Measurements from ENCODE around the gene KCNJ13.
A peak's percentile ranks its signal among the peaks of the same experiment; 100 is the strongest.
"Not testable (repeated sequence)": the region's sequence is repeated elsewhere in the genome, so short reads cannot be mapped to it uniquely, and the experiment has no call there.

The KCNJ13 gene

DNA sequence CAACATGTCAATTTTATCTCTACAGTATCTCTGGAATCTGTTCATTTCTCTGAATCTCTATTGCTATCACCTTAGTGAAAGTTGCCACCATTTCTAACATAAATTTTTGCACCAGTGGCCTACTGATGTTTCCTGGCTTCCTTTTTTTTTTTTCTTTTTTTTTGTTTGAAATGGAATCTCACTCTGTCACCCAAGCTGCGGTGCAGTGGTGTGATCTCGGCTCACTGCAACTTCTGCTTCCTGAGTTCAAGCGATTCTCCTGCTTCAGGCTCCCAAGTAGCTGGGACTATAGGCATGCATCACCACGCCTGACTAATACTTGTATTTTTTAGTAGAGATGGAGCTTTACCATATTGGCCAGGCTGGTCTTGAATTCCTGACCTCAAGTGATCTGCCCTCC lies 35.1 kb downstream of the KCNJ13 start:
- H3K9me3 Mint-ChIP-seq (ENCODE audit: low read depth), result no peaks in the 10 kb centered on the region
- no peak overlapping the region for H3K4me3 Mint-ChIP-seq
- H3K36me3 Mint-ChIP-seq, result peaks cover 13% of the 10 kb centered on the region
- H3K27ac Mint-ChIP-seq, result no peak overlapping the region
- no peaks in the 10 kb centered on the region for H3K4me1 Mint-ChIP-seq (ENCODE audit: low read depth)
- no peaks in the 10 kb centered on the region for H3K27me3 Mint-ChIP-seq

- Mint-ChIP-seq H3K27ac (no peak overlapping the region), H3K27me3 (no peaks in the 10 kb centered on the region), H3K36me3 (peaks cover 5% of the 10 kb centered on the region)
Observed at GRCh38 chr2:232731470-232731869, 44.9 kb downstream of the KCNJ13 start.

GRCh38 chr2:232728785-232729184 lies 47.6 kb downstream of the KCNJ13 start:
- H3K4me1 Mint-ChIP-seq (ENCODE audit: low read depth), result peaks cover 11% of the 10 kb centered on the region
- peaks cover 10% of the 10 kb centered on the region for H3K36me3 Mint-ChIP-seq
- no peak overlapping the region for H3K4me3 Mint-ChIP-seq
- H3K27ac Mint-ChIP-seq, result no peak overlapping the region
- no peaks in the 10 kb centered on the region for H3K27me3 Mint-ChIP-seq
- no peaks in the 10 kb centered on the region for H3K9me3 Mint-ChIP-seq (ENCODE audit: low read depth)

More at GRCh38 chr2:232731470-232731869, 44.9 kb downstream of the KCNJ13 start:
- H3K4me3 Mint-ChIP-seq, result no peak overlapping the region
- peaks cover 11% of the 10 kb centered on the region for H3K4me1 Mint-ChIP-seq (ENCODE audit: low read depth)
- no peaks in the 10 kb centered on the region for H3K9me3 Mint-ChIP-seq (ENCODE audit: low read depth)

DNA sequence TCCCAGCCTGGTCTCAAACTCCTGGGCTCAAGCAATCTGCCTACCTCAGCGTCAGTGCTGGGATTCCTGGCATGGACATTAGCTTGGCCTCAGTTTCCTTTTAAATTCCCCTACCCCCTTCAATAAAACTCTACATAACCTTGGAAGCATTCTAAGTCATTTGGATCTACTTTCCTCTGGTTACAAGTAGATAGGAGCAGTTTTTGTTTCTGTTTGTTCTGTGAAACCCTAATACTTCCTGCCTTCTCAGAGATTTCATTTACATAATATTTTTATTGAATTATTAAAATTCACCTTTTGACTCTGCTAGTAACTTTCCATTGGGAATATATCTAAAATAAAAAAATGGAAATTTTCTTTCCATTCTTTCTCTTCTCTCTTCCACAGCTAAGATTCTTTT lies 53.3 kb downstream of the KCNJ13 start:
- Mint-ChIP-seq H3K27me3 (no peaks in the 10 kb centered on the region), H3K27ac (peak overlapping the region; percentile 8), H3K9me3 (ENCODE audit: low read depth) (no peaks in the 10 kb centered on the region), H3K36me3 (peaks cover 25% of the 10 kb centered on the region), H3K4me1 (ENCODE audit: low read depth) (peaks cover 31% of the 10 kb centered on the region), H3K4me3 (no peak overlapping the region)

DNA sequence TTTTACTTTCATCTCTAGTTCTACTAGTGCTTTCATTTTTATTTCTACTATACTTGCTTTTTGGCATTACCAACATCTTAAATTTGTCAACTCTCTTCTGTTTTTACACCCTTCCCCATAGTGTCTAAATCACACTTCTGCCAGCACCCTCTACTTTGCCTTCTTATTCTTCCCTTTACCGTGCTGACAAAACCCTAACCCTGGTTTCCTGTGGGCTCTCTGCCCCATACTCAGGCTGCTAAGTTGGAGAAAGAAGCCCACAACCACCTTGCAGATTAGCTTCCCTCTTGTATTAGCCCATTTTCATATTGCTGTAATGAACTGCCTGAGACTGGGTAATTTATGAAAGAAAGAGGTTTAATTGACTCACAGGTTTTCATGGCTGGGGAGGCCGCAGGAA lies 54.5 kb downstream of the KCNJ13 start:
- no peaks in the 10 kb centered on the region for H3K27me3 Mint-ChIP-seq
- no peak overlapping the region for H3K4me3 Mint-ChIP-seq
- H3K9me3 Mint-ChIP-seq (ENCODE audit: low read depth), result no peaks in the 10 kb centered on the region
- peaks cover 28% of the 10 kb centered on the region for H3K36me3 Mint-ChIP-seq
- H3K27ac Mint-ChIP-seq, result peak overlapping the region; percentile 18
- H3K4me1 Mint-ChIP-seq (ENCODE audit: low read depth), result peaks cover 37% of the 10 kb centered on the region

GRCh38 chr2:232721261-232721660 lies 55.1 kb downstream of the KCNJ13 start:
- Mint-ChIP-seq H3K4me3 (no peak overlapping the region), H3K27ac (peak overlapping the region; percentile 18)

DNA sequence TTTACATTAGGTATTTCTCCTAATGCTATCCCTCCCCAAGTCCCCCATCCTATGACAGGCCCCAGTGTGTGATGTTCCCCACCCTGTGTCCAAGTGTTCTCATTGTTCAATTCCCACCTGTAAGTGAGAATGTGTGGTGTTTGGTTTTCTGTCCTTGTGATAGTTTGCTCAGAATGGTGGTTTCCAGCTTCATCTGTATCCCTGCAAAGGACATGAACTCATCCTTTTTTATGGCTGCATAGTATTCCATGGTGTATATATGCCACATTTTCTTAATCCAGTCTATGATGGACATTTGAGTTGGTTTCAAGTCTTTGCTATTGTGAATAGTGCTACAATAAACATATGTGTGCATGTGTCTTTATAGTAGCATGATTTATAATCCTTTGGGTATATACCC lies 56.3 kb downstream of the KCNJ13 start:
- not testable (repeated sequence) for H3K27ac Mint-ChIP-seq; H3K27me3 Mint-ChIP-seq; H3K9me3 Mint-ChIP-seq (ENCODE audit: low read depth); H3K4me3 Mint-ChIP-seq
- peaks cover 47% of the 10 kb centered on the region for H3K4me1 Mint-ChIP-seq (ENCODE audit: low read depth)
- H3K36me3 Mint-ChIP-seq, result peaks cover 29% of the 10 kb centered on the region

More at GRCh38 chr2:232721261-232721660, 55.1 kb downstream of the KCNJ13 start:
- Mint-ChIP-seq H3K4me1 (ENCODE audit: low read depth) (peaks cover 39% of the 10 kb centered on the region), H3K27me3 (no peaks in the 10 kb centered on the region), H3K36me3 (peaks cover 28% of the 10 kb centered on the region), H3K9me3 (ENCODE audit: low read depth) (no peaks in the 10 kb centered on the region)

All from activated naive CD8-positive, alpha-beta T cell (primary cell).